Measurements from ENCODE around the gene ZCCHC13. TPM values are rescaled to one million over a fixed set of nuclear protein-coding genes. Genes with fewer than 3 reads are reported as not detected.
"Not testable (repeated sequence)": the region's sequence is repeated elsewhere in the genome, so short reads cannot be mapped to it uniquely, and the experiment has no call there.

ZCCHC13 gene
- total RNA-seq: not detected

DNA sequence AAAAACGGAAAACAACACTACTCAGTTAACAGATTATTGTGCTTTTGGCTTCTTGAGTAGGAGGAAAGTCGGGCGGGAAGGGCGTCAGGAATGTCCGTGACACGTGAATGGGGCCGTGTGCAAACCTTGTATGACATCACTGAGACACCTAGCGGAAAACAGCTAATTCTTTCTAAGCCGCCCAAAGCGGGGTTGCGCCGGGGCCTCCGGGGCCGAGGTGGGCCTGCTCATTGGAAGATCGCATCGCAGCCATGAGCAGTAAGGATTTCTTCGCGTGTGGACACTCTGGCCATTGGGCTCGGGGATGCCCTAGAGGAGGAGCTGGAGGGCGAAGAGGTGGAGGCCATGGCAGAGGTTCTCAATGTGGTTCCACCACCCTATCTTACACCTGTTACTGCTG is at the start of gene ZCCHC13:
ZCCHC13 (plus strand) TSS at position 165 of the 400 bp plus-strand sequence; CDS start at position 252, 87 bp downstream.
- CTCF ChIA-PET: no interaction called here
- DNase-seq: no peak
- no peak within 1 kb of the TSS for H3K27ac Mint-ChIP-seq
- H3K27me3 Mint-ChIP-seq: no peaks in the 10 kb centered on the region
- no peak within 1 kb of the TSS for H3K4me3 Mint-ChIP-seq
- H3K9me3 Mint-ChIP-seq (ENCODE audit: low read depth): no peaks in the 10 kb centered on the region
- H3K4me1 Mint-ChIP-seq: no peaks in the 10 kb centered on the region
- no peak for ATAC-seq
- H3K36me3 Mint-ChIP-seq: no peaks in the 10 kb centered on the region

DNA sequence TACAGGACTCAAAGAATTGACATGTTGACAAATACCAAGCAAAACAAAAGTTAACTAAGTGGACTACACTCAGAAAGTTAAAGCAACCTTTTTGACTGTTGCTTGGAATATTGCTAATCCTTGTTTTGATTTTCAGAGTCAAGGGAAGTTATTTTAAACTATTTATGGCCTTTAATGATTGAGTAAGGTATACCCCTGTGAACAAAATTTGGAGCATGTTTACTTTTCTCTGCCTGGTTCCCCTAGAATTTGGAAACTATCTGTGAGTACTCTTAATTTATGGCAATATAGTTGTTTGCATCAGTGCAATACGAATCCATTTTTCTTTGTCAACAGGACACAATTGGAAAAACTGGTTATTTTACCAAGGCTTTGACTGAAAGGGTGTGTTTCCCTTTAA is 45.9 kb upstream of the ZCCHC13 start:
- CTCF ChIA-PET; ATAC-seq; H3K9me3 Mint-ChIP-seq (ENCODE audit: low read depth); H3K27me3 Mint-ChIP-seq; DNase-seq; H3K27ac Mint-ChIP-seq; H3K4me1 Mint-ChIP-seq; H3K4me3 Mint-ChIP-seq: not testable (repeated sequence)
- peaks cover 50% of the 10 kb centered on the region for H3K36me3 Mint-ChIP-seq

DNA sequence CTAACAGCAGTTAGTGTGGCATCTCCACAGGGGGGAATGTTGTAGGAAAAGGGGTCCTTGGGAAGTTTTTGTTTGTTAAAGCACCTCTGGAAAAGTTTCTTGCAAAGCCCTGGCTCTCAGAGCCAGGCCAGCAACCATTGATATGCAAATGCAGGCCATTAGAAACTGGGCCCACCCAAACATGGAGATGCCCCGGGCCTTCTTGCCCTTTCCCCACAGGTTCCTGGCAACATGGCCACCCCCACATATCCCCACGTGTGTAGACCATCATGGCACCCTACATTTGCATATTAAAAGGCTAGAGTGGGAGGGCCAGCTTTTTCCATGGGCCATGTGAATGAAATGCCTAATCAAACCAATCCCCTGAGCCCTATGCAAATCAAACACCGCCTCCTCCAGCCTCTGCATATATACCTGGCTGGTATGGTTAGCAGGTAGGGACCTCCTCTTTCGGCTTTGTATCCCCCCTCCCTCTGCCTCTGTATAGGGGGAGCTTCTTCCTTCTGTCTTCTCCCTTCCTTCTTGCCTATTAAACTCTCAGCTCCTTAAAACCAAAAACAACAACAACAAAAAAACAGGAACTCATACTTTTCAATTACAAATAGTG is 44.0 kb upstream of the ZCCHC13 start:
- DNase-seq: no peak
- H3K36me3 Mint-ChIP-seq: peaks cover 47% of the 10 kb centered on the region
- H3K9me3 Mint-ChIP-seq (ENCODE audit: low read depth): peaks cover 2% of the 10 kb centered on the region
- H3K27ac Mint-ChIP-seq: no peak overlapping the region
- H3K4me3 Mint-ChIP-seq: no peak overlapping the region
- no peak for ATAC-seq
- CTCF ChIA-PET: no interaction called here
- no peaks in the 10 kb centered on the region for H3K27me3 Mint-ChIP-seq
- H3K4me1 Mint-ChIP-seq: no peaks in the 10 kb centered on the region

DNA sequence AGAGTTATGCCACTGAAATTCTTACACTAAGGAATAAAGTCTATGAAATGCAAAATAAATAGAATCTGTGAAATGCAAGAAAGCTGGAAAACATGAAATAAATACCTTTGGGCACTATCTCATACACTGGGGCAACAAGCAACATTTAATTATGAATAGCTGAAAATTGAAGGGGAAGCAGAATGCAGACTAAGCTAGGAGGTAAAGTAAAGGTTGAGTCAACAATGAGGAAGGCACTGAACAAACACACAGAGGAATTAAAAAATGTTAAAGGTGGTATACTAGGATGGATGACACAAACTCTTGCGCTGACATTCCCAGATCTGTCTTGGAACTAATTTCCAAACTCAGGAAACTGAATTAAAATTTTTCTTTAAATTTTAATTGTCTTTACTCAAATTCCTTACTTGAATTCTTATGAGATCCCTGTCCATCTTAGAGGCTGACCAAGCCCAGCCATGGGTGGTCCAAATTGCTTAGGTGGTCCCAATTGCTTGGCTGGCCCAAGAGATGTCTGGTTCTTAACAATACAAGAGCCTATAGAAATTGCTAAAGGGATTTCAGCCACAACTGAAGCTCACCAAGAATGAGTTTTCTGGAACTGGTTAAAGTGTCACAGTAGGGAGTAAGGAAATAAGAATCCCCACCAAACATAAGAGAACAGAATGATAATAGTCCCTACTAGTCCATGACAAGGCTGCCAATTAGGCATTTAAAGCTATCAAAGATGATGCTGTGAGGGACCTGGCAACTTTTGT is 41.3 kb upstream of the ZCCHC13 start:
- no peak overlapping the region for H3K4me3 Mint-ChIP-seq
- H3K27me3 Mint-ChIP-seq: no peaks in the 10 kb centered on the region
- peaks cover 2% of the 10 kb centered on the region for H3K9me3 Mint-ChIP-seq (ENCODE audit: low read depth)
- peaks cover 39% of the 10 kb centered on the region for H3K36me3 Mint-ChIP-seq
- DNase-seq: no peak
- H3K4me1 Mint-ChIP-seq: no peaks in the 10 kb centered on the region
- CTCF ChIA-PET: no interaction called here
- H3K27ac Mint-ChIP-seq: no peak overlapping the region
- no peak for ATAC-seq

DNA sequence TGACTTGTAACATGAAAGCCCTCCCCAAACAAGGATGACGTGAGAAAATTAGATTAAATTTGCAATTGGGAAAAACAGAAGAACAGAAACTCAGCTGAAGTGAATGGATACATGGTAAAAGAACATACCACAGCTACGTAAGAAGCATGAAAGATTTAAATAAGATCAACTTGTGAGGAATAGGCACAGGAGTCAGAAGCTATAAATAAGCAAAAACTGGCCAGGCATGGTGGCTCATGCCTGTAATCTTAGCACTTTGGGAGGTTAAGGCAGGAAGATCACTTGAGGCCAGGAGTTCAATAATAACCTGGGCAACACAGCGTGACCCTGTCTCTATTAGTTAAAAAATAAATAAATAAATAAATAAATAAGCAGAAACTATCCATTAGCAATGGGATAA is 33.6 kb upstream of the ZCCHC13 start:
- Mint-ChIP-seq H3K9me3 (ENCODE audit: low read depth) (no peaks in the 10 kb centered on the region), H3K27ac (peak overlapping the region; percentile 5), H3K4me3 (no peak overlapping the region), H3K4me1 (no peaks in the 10 kb centered on the region), H3K36me3 (peaks cover 23% of the 10 kb centered on the region), H3K27me3 (no peaks in the 10 kb centered on the region)
- CTCF ChIA-PET: no interaction called here
- ATAC-seq: no peak
- DNase-seq: no peak

DNA sequence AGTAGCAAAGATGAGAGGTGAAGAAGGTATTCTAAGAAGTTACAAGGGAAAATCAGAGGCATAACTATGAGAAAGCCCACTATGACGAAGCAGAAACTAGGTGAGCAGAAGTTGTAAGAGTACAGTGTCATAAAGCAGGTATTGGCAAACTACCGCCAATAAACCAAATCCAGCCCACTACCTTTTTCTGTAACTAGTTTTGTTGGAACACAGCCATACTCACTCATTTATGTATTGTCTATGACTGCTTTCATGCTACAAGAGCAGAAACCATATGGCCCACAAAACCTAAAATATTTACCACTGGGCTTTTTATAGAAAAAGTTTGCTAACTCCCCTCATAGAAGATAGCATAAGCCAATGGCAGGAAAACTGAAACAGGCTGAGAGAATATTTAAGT is 31.8 kb upstream of the ZCCHC13 start:
- Mint-ChIP-seq H3K9me3 (ENCODE audit: low read depth) (no peaks in the 10 kb centered on the region), H3K4me3 (no peak overlapping the region), H3K27me3 (no peaks in the 10 kb centered on the region), H3K27ac (no peak overlapping the region), H3K4me1 (no peaks in the 10 kb centered on the region), H3K36me3 (peaks cover 28% of the 10 kb centered on the region)
- ATAC-seq (no peak), DNase-seq (no peak)
- CTCF ChIA-PET: no interaction called here

DNA sequence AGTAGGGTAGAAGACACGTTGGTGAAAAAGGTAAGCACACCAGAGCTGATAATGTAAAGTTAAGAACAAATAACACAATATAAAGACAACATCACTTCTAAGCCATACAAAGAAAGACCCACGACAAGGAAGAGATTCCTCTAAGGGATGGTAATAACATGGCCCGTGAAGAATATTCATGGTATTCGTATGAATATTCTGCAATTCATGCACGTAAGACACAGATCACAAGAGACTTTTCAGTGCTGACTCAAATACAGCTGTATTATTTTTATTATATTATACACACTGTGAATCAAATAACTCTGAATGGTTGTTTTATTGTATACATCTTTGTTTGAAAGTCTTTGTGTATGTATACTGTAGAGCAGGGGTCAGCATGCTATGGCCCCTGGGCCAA is 29.5 kb upstream of the ZCCHC13 start:
- Mint-ChIP-seq H3K4me1 (no peaks in the 10 kb centered on the region), H3K4me3 (no peak overlapping the region), H3K27ac (no peak overlapping the region), H3K36me3 (peaks cover 28% of the 10 kb centered on the region), H3K27me3 (no peaks in the 10 kb centered on the region), H3K9me3 (ENCODE audit: low read depth) (no peaks in the 10 kb centered on the region)
- DNase-seq (no peak), ATAC-seq (no peak)
- CTCF ChIA-PET: no interaction called here

DNA sequence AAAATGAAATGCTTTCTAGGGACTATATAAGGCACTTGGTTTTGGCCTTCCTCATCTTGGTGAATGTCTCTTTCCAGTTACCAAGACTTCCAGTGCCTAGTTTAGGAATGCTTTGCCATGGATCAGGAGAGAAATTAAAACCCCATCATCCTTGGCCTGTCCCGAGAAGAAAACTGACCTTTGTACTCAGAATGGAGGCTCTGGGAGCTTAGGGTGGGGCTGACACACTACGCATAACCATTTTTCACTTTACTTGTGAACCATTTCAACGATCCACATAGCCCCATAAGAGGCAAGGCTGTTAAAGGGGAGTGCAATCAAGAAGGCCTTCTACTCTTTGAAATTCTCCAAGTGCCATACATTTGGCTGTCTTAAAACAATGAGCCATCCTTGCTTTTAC is 26.7 kb upstream of the ZCCHC13 start:
- H3K36me3 Mint-ChIP-seq: peaks cover 30% of the 10 kb centered on the region
- ATAC-seq (no peak), DNase-seq (no peak)
- CTCF ChIA-PET: no interaction called here
- no peaks in the 10 kb centered on the region for H3K27me3 Mint-ChIP-seq
- H3K4me3 Mint-ChIP-seq: no peak overlapping the region
- H3K27ac Mint-ChIP-seq: no peak overlapping the region
- H3K9me3 Mint-ChIP-seq (ENCODE audit: low read depth): no peaks in the 10 kb centered on the region
- H3K4me1 Mint-ChIP-seq: peaks cover under 1% of the 10 kb centered on the region

DNA sequence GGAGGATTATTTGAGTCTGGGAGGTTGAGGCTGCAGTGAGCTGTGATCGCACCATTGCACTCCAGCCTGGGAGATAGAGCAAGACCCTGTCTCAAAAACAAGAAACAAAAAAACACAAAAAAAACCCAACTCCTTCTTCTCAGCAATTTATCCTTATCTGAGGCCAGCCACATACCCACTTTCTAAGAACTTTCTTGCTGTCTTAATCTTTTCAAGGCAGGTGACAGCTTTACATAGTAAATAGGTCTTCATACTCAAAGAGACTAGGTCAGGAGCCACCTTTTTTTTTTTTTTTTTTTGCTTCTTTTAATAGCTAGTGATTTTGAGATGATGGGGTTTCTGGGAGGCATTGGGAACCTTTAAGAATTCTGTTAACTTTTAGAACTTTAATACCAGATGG is 26.1 kb upstream of the ZCCHC13 start:
- Mint-ChIP-seq H3K36me3 (peaks cover 30% of the 10 kb centered on the region), H3K27ac (no peak overlapping the region), H3K4me3 (no peak overlapping the region), H3K27me3 (no peaks in the 10 kb centered on the region), H3K4me1 (peaks cover 2% of the 10 kb centered on the region), H3K9me3 (ENCODE audit: low read depth) (no peaks in the 10 kb centered on the region)
- CTCF ChIA-PET: no interaction called here
- ATAC-seq: no peak
- no peak for DNase-seq

DNA sequence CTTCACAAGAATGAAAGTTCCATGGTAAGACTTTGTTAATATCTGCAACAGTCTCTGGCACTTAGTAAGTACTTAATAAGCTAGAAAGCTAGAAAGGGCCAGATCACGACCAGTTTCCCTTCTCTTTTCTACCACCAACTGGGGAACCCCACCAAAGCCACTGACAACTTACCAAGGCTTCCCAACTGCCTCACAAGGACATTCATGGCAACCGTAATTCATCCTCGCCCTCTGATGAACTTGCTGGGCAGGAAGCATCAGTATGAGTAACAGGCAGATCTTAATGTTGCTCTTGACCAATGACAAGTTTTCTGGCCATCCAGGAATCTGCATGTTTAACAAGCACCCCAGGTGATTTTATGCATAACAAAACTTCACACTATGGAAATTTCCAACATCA is 23.2 kb upstream of the ZCCHC13 start:
- Mint-ChIP-seq H3K4me3 (no peak overlapping the region), H3K9me3 (ENCODE audit: low read depth) (no peaks in the 10 kb centered on the region), H3K36me3 (peaks cover 35% of the 10 kb centered on the region), H3K27ac (no peak overlapping the region), H3K4me1 (peaks cover 5% of the 10 kb centered on the region), H3K27me3 (no peaks in the 10 kb centered on the region)
- DNase-seq: no peak
- CTCF ChIA-PET: no interaction called here
- ATAC-seq: no peak

DNA sequence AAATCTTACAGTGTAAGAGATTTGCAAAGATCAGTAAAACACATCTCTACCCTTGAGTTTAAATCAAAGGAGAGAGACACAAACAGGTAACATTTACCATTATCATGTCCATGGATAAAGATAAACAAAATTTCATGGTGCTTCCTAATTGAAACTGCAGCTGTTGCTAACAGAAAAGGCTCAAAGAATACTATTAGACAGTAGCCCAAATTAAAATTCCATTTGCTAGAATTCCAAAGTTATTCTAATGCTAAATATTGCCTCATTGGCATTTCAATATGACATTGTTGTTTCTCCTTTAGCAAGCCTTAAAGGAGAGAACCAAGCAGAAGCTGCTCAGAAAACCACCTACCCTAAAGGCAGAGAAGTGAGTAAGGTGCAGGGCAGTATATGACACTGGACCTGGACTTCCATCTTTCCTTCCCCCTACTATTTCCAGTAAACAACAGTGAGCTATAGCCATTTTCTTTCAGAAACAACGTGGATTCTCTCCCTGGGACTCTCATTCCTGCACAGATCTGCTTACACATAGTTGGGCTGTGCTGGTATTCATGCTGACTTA is 19.5 kb upstream of the ZCCHC13 start:
- H3K4me1 Mint-ChIP-seq: peaks cover 16% of the 10 kb centered on the region
- no peak overlapping the region for H3K4me3 Mint-ChIP-seq
- no peaks in the 10 kb centered on the region for H3K9me3 Mint-ChIP-seq (ENCODE audit: low read depth)
- H3K27me3 Mint-ChIP-seq: no peaks in the 10 kb centered on the region
- CTCF ChIA-PET: no interaction called here
- ATAC-seq: no peak
- DNase-seq: no peak
- H3K27ac Mint-ChIP-seq: no peak overlapping the region
- H3K36me3 Mint-ChIP-seq: peaks cover 39% of the 10 kb centered on the region

DNA sequence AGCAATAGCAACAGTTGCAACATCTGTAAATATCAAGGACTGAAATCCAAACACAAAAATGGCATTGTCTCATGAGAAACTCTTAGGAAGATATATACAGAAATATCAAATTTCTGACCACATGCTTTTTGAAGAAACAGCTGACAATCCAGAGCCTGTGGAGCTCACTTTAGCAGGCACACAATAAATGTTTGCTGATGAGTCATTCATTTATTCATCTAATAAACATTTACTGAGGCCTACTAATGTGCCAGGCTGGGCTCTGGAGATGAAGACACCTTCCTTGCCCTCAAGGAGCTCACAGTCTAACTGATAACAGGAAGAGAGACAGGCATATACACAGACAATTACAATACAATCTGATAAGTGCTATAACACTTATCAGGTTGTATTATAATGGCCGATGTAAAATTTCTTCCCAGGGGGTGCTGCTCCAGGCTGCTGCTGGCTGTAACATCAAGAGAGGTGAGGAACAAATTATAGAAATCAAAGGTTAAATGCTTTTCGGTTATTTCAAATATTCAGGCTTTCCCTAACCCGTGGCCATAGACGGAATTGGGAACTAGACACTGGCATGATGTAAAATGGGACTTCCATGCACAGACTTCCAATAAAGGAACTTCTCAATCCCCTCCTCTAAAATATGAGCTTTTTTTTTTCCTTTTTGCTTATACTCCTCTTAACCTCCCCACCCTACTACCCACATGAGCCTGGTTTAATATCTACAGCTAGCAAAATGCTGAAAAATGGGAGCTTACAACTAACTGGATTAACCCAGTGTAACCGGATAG is 16.8 kb upstream of the ZCCHC13 start:
- peaks cover 16% of the 10 kb centered on the region for H3K4me1 Mint-ChIP-seq
- no peak for DNase-seq
- ATAC-seq: no peak
- CTCF ChIA-PET: no interaction called here
- no peak overlapping the region for H3K27ac Mint-ChIP-seq
- H3K36me3 Mint-ChIP-seq: peaks cover 30% of the 10 kb centered on the region
- no peaks in the 10 kb centered on the region for H3K27me3 Mint-ChIP-seq
- H3K4me3 Mint-ChIP-seq: no peak overlapping the region
- H3K9me3 Mint-ChIP-seq (ENCODE audit: low read depth): no peaks in the 10 kb centered on the region

DNA sequence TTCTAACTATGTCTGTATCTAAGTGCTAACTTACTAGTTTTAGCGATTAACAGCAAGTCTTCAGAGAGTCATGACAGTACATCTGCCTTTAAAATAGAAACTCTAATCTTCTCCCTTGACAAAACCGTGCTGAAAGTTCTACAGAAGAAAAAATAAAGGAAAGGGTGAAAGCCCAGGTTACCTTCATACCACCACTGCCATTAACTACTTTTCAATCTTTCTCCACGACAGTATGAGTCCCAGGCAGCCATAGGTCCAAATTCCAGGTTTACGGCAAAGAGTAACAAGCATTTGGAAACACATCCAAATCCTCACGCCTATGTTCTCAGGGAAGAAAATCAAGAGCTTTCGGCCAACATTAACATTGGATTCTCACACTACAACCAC is 12.4 kb upstream of the ZCCHC13 start:
- H3K36me3 Mint-ChIP-seq: peaks cover 13% of the 10 kb centered on the region
- H3K27me3 Mint-ChIP-seq: no peaks in the 10 kb centered on the region
- peaks cover 16% of the 10 kb centered on the region for H3K4me1 Mint-ChIP-seq
- CTCF ChIA-PET: interaction anchor here (1.3 kb wide), 1 partner anchor 54 kb away, joined by 3 read pairs; no protein-coding TSS in a partner anchor
- ATAC-seq (no peak), DNase-seq (no peak)
- H3K9me3 Mint-ChIP-seq (ENCODE audit: low read depth): no peaks in the 10 kb centered on the region
- H3K27ac Mint-ChIP-seq: peak overlapping the region; percentile 98
- peak overlapping the region; percentile 86 for H3K4me3 Mint-ChIP-seq
